Vagina (tissue), 2 donors: ENCODE measurements around the gene KRTAP9-6.

Experiments
- CTCF ChIP-seq, 3 experiments: fragments of 450-650 bp in 2 of 3; fragments of 200-600 bp in 1 of 3; sonication (generic) in 1 of 3; IDR thresholded peaks; one replicate each; pipeline ENCODE4 v1.5.1; 2017 to 2019; ENCODE audit warnings: antibody characterized with exemption in 3 of 3, mild to moderate bottlenecking in 2 of 3, moderate library complexity in 2 of 3
- POLR2A ChIP-seq, 2 donors: fragments of 450-650 bp; IDR thresholded peaks; one replicate each; pipeline ENCODE4 v1.6.1; 2017; ENCODE audit warnings: antibody characterized with exemption in 2 of 2, mild to moderate bottlenecking in 2 of 2, moderate library complexity in 2 of 2
- POLR2AphosphoS5 ChIP-seq, 2 donors: sonication (generic); formaldehyde crosslinking; IDR thresholded peaks; one replicate each; pipeline ENCODE4 v1.9.0; 2017; ENCODE audit warnings: antibody characterized with exemption in 2 of 2, mild to moderate bottlenecking in 2 of 2, low read depth in 1 of 2; ENCODE audit not compliant: insufficient read depth in 1 of 2

DNA sequence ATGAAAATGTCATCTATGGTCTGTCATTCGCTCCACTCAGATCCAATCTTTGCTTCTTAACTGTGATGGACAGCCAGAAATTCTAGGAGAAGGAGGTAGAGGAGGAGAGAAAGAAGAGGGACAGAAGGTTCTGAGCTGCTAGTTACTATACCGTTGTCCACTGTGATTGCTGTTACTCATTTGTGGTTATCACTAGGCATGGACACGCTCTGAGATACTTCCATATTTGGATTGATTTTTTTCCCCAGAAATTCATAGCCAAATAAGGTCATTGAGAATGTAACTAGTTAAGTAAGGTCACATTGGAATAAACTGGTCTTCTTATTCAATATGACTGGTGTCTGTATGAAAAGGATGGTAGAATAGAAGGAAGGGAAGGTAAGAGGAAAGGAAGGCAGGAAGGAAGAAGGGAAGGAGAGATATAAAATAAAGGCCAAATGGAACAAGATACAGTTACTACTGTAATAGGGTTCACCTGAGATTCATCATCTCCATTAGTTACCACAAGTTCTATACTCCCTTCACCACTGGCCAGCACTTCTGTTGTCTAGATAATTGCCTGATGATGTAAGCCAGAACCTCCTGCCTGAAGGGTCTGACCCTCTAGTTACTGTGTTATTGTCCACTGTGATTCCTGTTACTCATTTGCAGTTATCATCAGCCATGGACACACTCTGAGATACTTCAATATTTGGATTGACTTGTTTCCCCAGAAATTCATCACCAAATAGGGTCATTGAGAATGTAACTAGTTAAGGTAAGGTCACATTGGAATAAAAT is 13.2 kb downstream of the KRTAP9-6 start:
- no peak for TF ChIP-seq CTCF (IDR thresholded peaks at IDR 0.05)
- TF ChIP-seq POLR2AphosphoS5 (IDR thresholded peaks at IDR 0.05; ENCODE audit: insufficient read depth in 1 of 2, low read depth in 1 of 2), result no peak
- TF ChIP-seq POLR2A (IDR thresholded peaks at IDR 0.05), result no peak
